Sigmoid colon (tissue), 7 donors: ENCODE data around the gene TMC8. TPM values are rescaled to one million over a fixed set of nuclear protein-coding genes. Genes with fewer than 3 reads are reported as not detected.
A peak's percentile ranks its signal among the peaks of the same experiment; 100 is the strongest.
"Not testable (repeated sequence)": the region's sequence is repeated elsewhere in the genome, so short reads cannot be mapped to it uniquely, and the experiment has no call there.

ENCODE experiments used
- DNase-seq: peaks from one replicate; pipeline ENCODE4 v3.0.0-alpha.2; 2019
- H3K27ac ChIP-seq, 4 donors: fragments of 200-600 bp; sonication (generic); one replicate each; pipeline ENCODE4 v1.5.1; 2016 to 2019; ENCODE audit warnings: mild to moderate bottlenecking in 1 of 4
- H3K27me3 ChIP-seq, 3 donors: fragments of 200-600 bp; sonication (generic); one replicate each; pipeline ENCODE4 v1.5.1; 2019; ENCODE audit warnings: mild to moderate bottlenecking in 1 of 3
- H3K36me3 ChIP-seq, 4 donors: fragments of 200-600 bp; sonication (generic); one replicate each; pipeline ENCODE4 v1.5.1; 2016 to 2019
- H3K4me1 ChIP-seq, 4 donors: fragments of 200-600 bp; sonication (generic); one replicate each; pipeline ENCODE4 v1.5.1; 2017 to 2019
- H3K4me3 ChIP-seq, 4 donors: fragments of 200-600 bp; sonication (generic); one replicate each; pipeline ENCODE4 v1.5.1; 2017 to 2019; ENCODE audit warnings: mild to moderate bottlenecking in 2 of 4, moderate library complexity in 1 of 4
- H3K9me3 ChIP-seq, 4 donors: fragments of 200-600 bp in 3 of 4; sonication (generic) in 3 of 4; one replicate each; pipeline versions ENCODE4 v1.5.1 to v1.6.1; 2013 to 2019
- EP300 ChIP-seq, 4 donors: sonication (generic); formaldehyde crosslinking; IDR thresholded peaks; one replicate each; pipeline ENCODE4 v1.6.1; 2017; ENCODE audit warnings: antibody characterized with exemption in 4 of 4
- POLR2A ChIP-seq, 2 donors: fragments of 450-650 bp; IDR thresholded peaks; one replicate each; pipeline ENCODE4 v1.6.1; 2016; ENCODE audit warnings: antibody characterized with exemption in 2 of 2, mild to moderate bottlenecking in 2 of 2, moderate library complexity in 2 of 2
- POLR2AphosphoS5 ChIP-seq, 4 donors: sonication (generic); formaldehyde crosslinking; IDR thresholded peaks; one replicate each; pipeline ENCODE4 v1.6.1; 2017; ENCODE audit warnings: antibody characterized with exemption in 4 of 4
- WGBS, 2 donors: extraction: QIAGEN DNeasy Blood & Tissue Kit; methylation state at CpG; one replicate each; pipeline ENCODE4 v1.1.7; 2013; 5-methylcytosine and 5-hydroxymethylcytosine counted together
- intact Hi-C: fragments of 100-400 bp; cut with DNase I; formaldehyde crosslinking; loops from one replicate; pipeline ENCODE4 v1.15.1; 2023
- polyA plus RNA-seq, 3 donors: library from polyadenylated mRNA; stranded (reverse); fragments of 200-250 nt; gene quantifications; one replicate each; pipeline ENCODE4 v1.2.3, GENCODE V29; 2013
- total RNA-seq, 4 donors: library from RNA; depleted of rRNA; stranded (reverse); fragments of >200 nt; gene quantifications; one replicate each; pipeline ENCODE4 v1.1.0, GENCODE V29; 2016
- TF ChIP-seq, protein P1 (sequence below), 4 experiments: fragments of 450-650 bp in 3 of 4; fragments of 200-600 bp in 1 of 4; IDR thresholded peaks; one replicate each; pipeline ENCODE4 v1.5.1; 2016 to 2019; ENCODE audit warnings: antibody characterized with exemption in 4 of 4, mild to moderate bottlenecking in 3 of 4, moderate library complexity in 2 of 4
- donor health status: healthy with polysubstance abuse.
- donor health status: Bipolar disorder and iron deficiency.
- donor health status: healthy.

Gene TMC8
- total and polyA plus RNA-seq, 7 donors = 1.8 to 51.7 (median 3.0) TPM

DNA sequence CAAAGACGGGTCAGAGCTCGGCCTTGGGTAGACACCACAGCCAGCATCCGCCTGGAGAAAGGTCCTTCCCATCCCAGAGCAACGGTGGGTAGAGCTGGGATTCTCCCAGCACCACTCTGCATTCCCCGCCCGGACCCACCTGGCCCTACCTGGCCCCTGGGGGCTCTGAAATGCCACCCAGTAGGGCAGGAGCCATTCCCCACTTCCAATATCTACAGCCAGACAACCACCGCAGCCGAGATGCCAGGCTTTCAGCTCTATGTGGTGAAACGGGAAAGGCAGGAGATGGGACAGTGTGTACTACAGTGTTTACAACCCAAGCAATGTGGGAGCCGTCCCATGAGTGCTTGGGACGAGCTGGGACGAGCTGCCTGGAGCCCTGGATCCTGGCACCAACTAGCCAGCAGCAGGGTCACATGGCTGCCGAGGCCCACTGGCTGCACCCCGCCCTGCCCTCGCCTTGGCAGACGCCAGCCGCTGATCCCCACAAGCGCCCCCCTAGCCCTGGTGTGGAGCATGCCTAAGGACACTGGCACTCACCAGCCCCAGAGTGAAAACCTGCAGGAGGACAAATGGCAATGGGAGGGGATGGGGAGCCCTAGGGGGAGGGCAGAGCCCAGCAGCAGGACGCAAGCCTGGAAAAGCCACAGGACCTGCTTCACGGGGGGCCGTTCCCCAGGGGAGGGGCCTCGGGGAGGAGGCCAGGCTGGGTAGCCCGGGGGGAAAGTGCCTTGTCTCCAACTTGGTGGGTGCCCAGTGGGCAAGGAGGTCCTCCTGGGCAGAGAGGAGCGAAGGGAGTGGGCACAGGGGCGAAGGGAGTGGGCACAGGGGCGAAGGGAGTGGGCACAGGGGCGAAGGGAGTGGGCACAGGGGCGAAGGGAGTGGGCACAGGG, 15.5 kb upstream of the TMC8 start:
- WGBS, 2 donors = 89 to 92% methylated on average over 27 to 28 of the region's 28 CpGs
- Histone ChIP-seq H3K36me3 (no peaks in the 10 kb centered on the region), H3K4me3 (no peak overlapping the region), H3K9me3 (no peaks in the 10 kb centered on the region), H3K27me3 (peaks cover 0 to 20% (median 6%) of the 10 kb centered on the region in 3 donors), H3K27ac (no peak overlapping the region), H3K4me1 (peaks cover 0 to 16% (median 6%) of the 10 kb centered on the region in 4 donors)
- DNase-seq = no peak
- TF ChIP-seq, protein P1, sequence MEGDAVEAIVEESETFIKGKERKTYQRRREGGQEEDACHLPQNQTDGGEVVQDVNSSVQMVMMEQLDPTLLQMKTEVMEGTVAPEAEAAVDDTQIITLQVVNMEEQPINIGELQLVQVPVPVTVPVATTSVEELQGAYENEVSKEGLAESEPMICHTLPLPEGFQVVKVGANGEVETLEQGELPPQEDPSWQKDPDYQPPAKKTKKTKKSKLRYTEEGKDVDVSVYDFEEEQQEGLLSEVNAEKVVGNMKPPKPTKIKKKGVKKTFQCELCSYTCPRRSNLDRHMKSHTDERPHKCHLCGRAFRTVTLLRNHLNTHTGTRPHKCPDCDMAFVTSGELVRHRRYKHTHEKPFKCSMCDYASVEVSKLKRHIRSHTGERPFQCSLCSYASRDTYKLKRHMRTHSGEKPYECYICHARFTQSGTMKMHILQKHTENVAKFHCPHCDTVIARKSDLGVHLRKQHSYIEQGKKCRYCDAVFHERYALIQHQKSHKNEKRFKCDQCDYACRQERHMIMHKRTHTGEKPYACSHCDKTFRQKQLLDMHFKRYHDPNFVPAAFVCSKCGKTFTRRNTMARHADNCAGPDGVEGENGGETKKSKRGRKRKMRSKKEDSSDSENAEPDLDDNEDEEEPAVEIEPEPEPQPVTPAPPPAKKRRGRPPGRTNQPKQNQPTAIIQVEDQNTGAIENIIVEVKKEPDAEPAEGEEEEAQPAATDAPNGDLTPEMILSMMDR (IDR thresholded peaks at IDR 0.05) = no peak
- no peak for TF ChIP-seq EP300 (IDR thresholded peaks at IDR 0.05)
- TF ChIP-seq POLR2AphosphoS5 (IDR thresholded peaks at IDR 0.05) = peak in 1 of 4 donors; percentile 32
- TF ChIP-seq POLR2A (IDR thresholded peaks at IDR 0.05) = no peak
- intact Hi-C loops = loop anchor here (10.0 kb wide), 1 partner anchor 310 kb away; no protein-coding TSS in a partner anchor

DNA sequence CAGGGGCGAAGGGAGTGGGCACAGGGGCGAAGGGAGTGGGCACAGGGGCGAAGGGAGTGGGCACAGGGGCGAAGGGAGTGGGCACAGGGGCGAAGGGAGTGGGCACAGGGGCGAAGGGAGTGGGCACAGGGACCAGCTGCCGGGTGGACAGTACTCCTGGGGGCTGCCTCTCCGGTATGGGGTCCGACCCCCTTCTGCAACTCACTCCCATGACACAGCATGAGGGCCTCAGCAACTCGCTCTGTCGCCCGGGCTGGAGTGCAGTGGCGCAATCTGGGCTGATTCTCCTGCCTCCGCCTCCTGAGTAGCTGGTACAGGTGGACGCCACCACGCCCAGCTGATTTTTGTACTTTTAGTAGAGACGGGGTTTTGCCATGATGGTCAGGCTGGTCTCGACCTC, 14.8 kb upstream of the TMC8 start:
- H3K9me3 ChIP-seq, DNase-seq, H3K36me3 ChIP-seq, H3K4me3 ChIP-seq, H3K27ac ChIP-seq: not testable (repeated sequence)
- 91 to 92% methylated on average over 15 of the region's 18 CpGs for WGBS, 2 donors
- peaks cover 0 to 16% (median 6%) of the 10 kb centered on the region in 4 donors for H3K4me1 ChIP-seq
- H3K27me3 ChIP-seq = peaks cover 0 to 20% (median 6%) of the 10 kb centered on the region in 3 donors
- intact Hi-C loops = loop anchor here (10.0 kb wide), 1 partner anchor 309 kb away; no protein-coding TSS in a partner anchor

DNA sequence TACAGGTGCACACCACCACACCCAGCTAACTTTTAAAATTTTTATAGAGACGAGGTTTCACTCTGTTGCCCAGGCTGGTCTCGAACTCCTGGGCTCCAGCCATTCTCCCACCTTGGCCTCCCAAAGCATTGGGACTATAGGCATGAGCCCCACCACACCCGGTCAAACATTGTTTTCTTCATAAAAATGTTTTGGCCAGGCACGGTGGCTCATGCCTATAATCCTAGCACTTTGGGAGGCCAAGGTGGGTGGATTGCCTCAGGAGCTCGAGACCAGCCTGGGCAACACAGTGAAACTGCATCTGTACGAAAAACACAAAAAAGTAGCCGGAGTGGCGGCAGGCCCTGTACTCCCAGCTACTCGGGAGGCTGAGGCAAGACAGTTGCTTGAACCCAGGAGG, 14.2 kb upstream of the TMC8 start:
- Histone ChIP-seq H3K4me3 (no peak overlapping the region), H3K4me1 (peaks cover 0 to 16% (median 6%) of the 10 kb centered on the region in 4 donors), H3K36me3 (no peaks in the 10 kb centered on the region), H3K9me3 (no peaks in the 10 kb centered on the region), H3K27me3 (peaks cover 0 to 20% (median 6%) of the 10 kb centered on the region in 3 donors), H3K27ac (no peak overlapping the region)
- no peak for DNase-seq
- TF ChIP-seq POLR2A (IDR thresholded peaks at IDR 0.05) = no peak
- TF ChIP-seq, protein P1 (IDR thresholded peaks at IDR 0.05) = no peak
- TF ChIP-seq POLR2AphosphoS5 (IDR thresholded peaks at IDR 0.05) = no peak
- intact Hi-C loops = loop anchor here (10.0 kb wide), 1 partner anchor 308 kb away; no protein-coding TSS in a partner anchor
- 92 to 97% methylated on average over 9 of the region's 9 CpGs for WGBS, 2 donors

DNA sequence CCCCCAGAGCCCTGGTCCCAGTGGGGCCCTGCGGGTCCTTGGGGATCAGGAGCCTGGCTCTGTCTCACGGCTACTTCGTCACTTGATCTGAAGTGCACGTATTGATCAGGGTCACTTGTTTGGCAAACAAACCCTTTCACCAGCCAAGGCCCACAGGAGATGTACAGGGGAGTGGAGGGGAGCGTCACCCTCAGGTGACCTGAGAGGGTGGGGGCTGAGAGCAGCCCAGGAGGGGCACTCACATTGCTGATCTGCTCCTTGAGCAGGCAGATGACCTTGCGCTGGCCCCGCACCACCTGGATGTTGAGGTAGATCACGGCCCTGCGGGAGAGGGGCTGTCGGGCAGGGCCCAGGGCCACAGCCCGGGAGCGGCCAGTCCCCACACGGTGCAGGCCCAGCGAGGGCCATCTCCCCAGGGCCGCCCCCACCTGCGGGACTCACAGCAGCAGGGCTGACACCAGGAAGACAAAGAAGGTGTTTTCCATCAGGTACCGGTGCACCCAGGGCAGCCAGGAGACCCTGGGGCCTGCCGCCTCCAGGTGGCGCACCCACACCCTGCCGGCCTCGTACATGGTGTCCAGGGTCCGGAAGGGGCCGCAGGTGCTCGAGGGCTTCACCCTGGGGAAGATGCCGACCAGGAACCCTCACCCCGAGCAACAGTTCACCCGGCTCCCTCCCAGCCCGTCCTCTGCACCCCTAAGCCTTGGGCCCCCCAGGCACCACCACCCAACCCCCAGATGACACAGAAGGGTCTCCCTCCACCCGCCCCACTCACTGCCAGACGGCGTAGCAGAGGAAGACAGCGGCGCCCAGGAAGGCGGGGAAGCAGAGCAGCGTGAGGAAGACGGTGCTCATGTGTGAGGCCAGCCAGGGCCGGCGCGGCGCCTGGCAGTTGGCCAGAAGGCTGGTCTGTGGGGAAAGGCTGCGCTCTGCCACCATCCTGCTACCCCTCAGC, 13.3 kb upstream of the TMC8 start:
- Histone ChIP-seq H3K4me1 (peaks cover 0 to 15% (median 6%) of the 10 kb centered on the region in 4 donors), H3K4me3 (no peak overlapping the region), H3K36me3 (no peaks in the 10 kb centered on the region), H3K9me3 (no peaks in the 10 kb centered on the region), H3K27me3 (peaks cover 0 to 20% (median 6%) of the 10 kb centered on the region in 3 donors), H3K27ac (no peak overlapping the region)
- no peak for TF ChIP-seq EP300 (IDR thresholded peaks at IDR 0.05)
- no peak for TF ChIP-seq POLR2AphosphoS5 (IDR thresholded peaks at IDR 0.05)
- intact Hi-C loops = loop anchor here (10.0 kb wide), 1 partner anchor 307 kb away; no protein-coding TSS in a partner anchor
- 44 to 68% methylated on average over 41 of the region's 41 CpGs for WGBS, 2 donors
- no peak for DNase-seq

DNA sequence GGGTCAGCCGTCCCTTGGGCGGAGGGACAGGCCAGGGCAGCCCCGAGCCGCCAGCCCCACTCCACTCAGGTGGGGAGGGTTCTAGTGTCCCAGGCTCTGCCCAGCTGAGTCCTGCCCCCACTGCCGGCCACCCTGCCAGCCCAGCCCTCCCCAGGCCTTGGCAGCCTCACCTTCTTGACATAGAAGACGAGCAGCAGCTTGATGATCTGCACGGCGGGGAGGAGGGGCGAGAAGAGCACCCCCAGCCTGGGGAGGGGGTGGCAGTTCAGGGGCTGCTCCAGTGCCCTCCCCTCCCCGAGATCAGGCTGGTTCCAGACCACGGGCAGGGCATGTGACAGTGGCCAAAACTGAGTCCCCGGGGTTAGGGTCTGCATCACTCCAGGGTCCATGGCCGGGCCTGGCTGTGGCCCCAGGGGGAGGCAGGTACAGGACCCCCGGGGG, 11.8 kb upstream of the TMC8 start:
- Histone ChIP-seq H3K27me3 (peaks cover 0 to 8% (median 4%) of the 10 kb centered on the region in 3 donors), H3K4me1 (peaks cover 0 to 8% (median 2%) of the 10 kb centered on the region in 4 donors), H3K36me3 (peaks cover 0 to under 1% (median 0%) of the 10 kb centered on the region in 4 donors), H3K27ac (no peak overlapping the region), H3K9me3 (no peaks in the 10 kb centered on the region), H3K4me3 (no peak overlapping the region)
- WGBS, 2 donors = 89% methylated on average over 14 of the region's 14 CpGs
- DNase-seq = no peak
- no peak for TF ChIP-seq POLR2A (IDR thresholded peaks at IDR 0.05)
- no peak for TF ChIP-seq POLR2AphosphoS5 (IDR thresholded peaks at IDR 0.05)
- TF ChIP-seq, protein P1 (IDR thresholded peaks at IDR 0.05) = no peak
- TF ChIP-seq EP300 (IDR thresholded peaks at IDR 0.05) = no peak
- intact Hi-C loops = loop anchor here (10.0 kb wide), 1 partner anchor 306 kb away; no protein-coding TSS in a partner anchor
